SK-N-SH (cell line): ENCODE results near the gene PRDM8. TPM values are rescaled to one million over a fixed set of nuclear protein-coding genes. Genes with fewer than 3 reads are reported as not detected.

Source experiments
- CTCF ChIA-PET: fragments of 300-600, 350-600 bp; formaldehyde crosslinking; extraction: SDS; loops from one replicate; lab custom pipeline; 2021; lab: Yijun Ruan, JAX
- POLR2A ChIA-PET: fragments of 350-600 bp; sonication (Branson Sonifier 250); formaldehyde crosslinking; extraction: SDS; loops from one replicate; lab custom pipeline; 2020; ENCODE audit warnings: antibody characterized with exemption, inconsistent platforms; lab: Yijun Ruan, JAX
- DNase-seq: peaks from one replicate; pipeline ENCODE4 v3.0.0; 2012
- H2AFZ ChIP-seq: fragments of 200-600 bp; sonication (generic); 2 replicates; pipeline ENCODE4 v1.8.1; 2016; ENCODE audit warnings: antibody characterized with exemption, mild to moderate bottlenecking, low read depth
- H3F3A ChIP-seq: fragments of 200-600 bp; sonication (generic); replicated peaks from 2 replicates; pipeline ENCODE3; 2016; ENCODE audit warnings: antibody characterized with exemption, mild to moderate bottlenecking; ENCODE audit not compliant: insufficient read depth
- H3K27ac ChIP-seq, 2 experiments: fragments of 200-500 bp in 1 of 2; fragments of 200-600 bp in 1 of 2; sonication (Bioruptor generic) in 1 of 2; sonication (generic), shearing (Covaris generic) in 1 of 2; 2 replicates each; pipeline versions ENCODE4 v1.5.1 to v1.6.1; 2014 to 2016; ENCODE audit warnings: low read depth in 2 of 2, inconsistent platforms in 1 of 2, low read length in 1 of 2, mild to moderate bottlenecking in 1 of 2, mixed read lengths in 1 of 2
- H3K27me3 ChIP-seq: fragments of 200-600 bp; sonication (generic), shearing (Covaris generic); 2 replicates; pipeline ENCODE4 v1.6.1; 2016; ENCODE audit warnings: mixed run types; ENCODE audit not compliant: insufficient read depth
- H3K36me3 ChIP-seq, 2 experiments: fragments of 200-500 bp in 1 of 2; fragments of 200-600 bp in 1 of 2; sonication (Bioruptor generic) in 1 of 2; sonication (generic) in 1 of 2; replicated peaks in 1 of 2; 2 replicates each; pipeline versions ENCODE3 to v1.5.1; 2014 to 2016; ENCODE audit warnings: low read length in 1 of 2, mild to moderate bottlenecking in 1 of 2; ENCODE audit not compliant: insufficient read depth in 2 of 2, control insufficient read depth in 1 of 2
- H3K4me1 ChIP-seq, 2 experiments: fragments of 200-500 bp in 1 of 2; fragments of 200-600 bp in 1 of 2; sonication (Bioruptor generic) in 1 of 2; sonication (generic), shearing (Covaris generic) in 1 of 2; 2 replicates each; pipeline versions ENCODE4 v1.5.1 to v1.6.1; 2014 to 2016; ENCODE audit warnings: low read depth in 1 of 2, low read length in 1 of 2, mixed run types in 1 of 2; ENCODE audit not compliant: insufficient read depth in 2 of 2, control insufficient read depth in 1 of 2
- H3K4me2 ChIP-seq: fragments of 200-600 bp; sonication (generic), shearing (Covaris generic); 2 replicates; pipeline ENCODE4 v1.6.1; 2017; ENCODE audit warnings: mixed run types
- H3K4me3 ChIP-seq, 2 experiments: fragments of 200-500 bp in 1 of 2; fragments of 200-600 bp in 1 of 2; sonication (Bioruptor generic) in 1 of 2; sonication (generic), shearing (Covaris generic) in 1 of 2; 2 replicates each; pipeline versions ENCODE4 v1.5.1 to v1.8.1; 2014 to 2016; ENCODE audit warnings: low read depth in 2 of 2, inconsistent platforms in 1 of 2, low read length in 1 of 2, mild to moderate bottlenecking in 1 of 2, mixed read lengths in 1 of 2, moderate library complexity in 1 of 2
- H3K79me2 ChIP-seq: fragments of 200-600 bp; sonication (generic); 2 replicates; pipeline ENCODE4 v1.8.1; 2017; ENCODE audit warnings: mild to moderate bottlenecking; ENCODE audit not compliant: insufficient read depth
- H3K9ac ChIP-seq: fragments of 200-600 bp; sonication (generic); 2 replicates; pipeline ENCODE4 v1.6.1; 2017; ENCODE audit warnings: mixed run types
- H3K9me2 ChIP-seq: fragments of 200-600 bp; sonication (generic); 2 replicates; pipeline ENCODE4 v1.6.1; 2017; ENCODE audit warnings: mixed run types
- H3K9me3 ChIP-seq: fragments of 200-600 bp; sonication (generic); 2 replicates; pipeline ENCODE4 v1.6.1; 2017; ENCODE audit warnings: mixed run types, mild to moderate bottlenecking, moderate library complexity
- H4K20me1 ChIP-seq: fragments of 200-600 bp; sonication (generic); 2 replicates; pipeline ENCODE4 v1.6.1; 2017; ENCODE audit warnings: mild to moderate bottlenecking, mixed run types; ENCODE audit not compliant: insufficient read depth
- EP300 ChIP-seq, 2 experiments: IDR thresholded peaks; 2 replicates each; pipeline versions ENCODE4 v1.4.0 to v1.6.1; 2012; ENCODE audit warnings: borderline replicate concordance in 1 of 2, low read depth in 1 of 2, low read length in 1 of 2
- EZH2phosphoT487 ChIP-seq: fragments of 200-600 bp; sonication (generic); IDR thresholded peaks from 2 replicates; pipeline ENCODE4 v1.6.1; 2017; ENCODE audit warnings: low read depth, mixed run types, mild to moderate bottlenecking, antibody characterized with exemption, moderate library complexity, borderline replicate concordance
- FOSL2 ChIP-seq: IDR thresholded peaks from 2 replicates; pipeline ENCODE4 v1.4.0; 2012; ENCODE audit warnings: low read depth, mild to moderate bottlenecking, moderate library complexity, borderline replicate concordance
- FOXM1 ChIP-seq: IDR thresholded peaks from 2 replicates; pipeline ENCODE4 v1.4.0; 2012; ENCODE audit warnings: low read depth, mild to moderate bottlenecking
- JUND ChIP-seq: IDR thresholded peaks from 2 replicates; pipeline ENCODE4 v1.4.0; 2012
- MEF2A ChIP-seq: IDR thresholded peaks from 2 replicates; pipeline ENCODE4 v1.4.0; 2012; ENCODE audit warnings: low read depth, borderline replicate concordance
- NFIC ChIP-seq: IDR thresholded peaks from 2 replicates; pipeline ENCODE4 v1.4.0; 2012; ENCODE audit warnings: borderline replicate concordance
- RAD21 ChIP-seq: IDR thresholded peaks from 2 replicates; pipeline ENCODE4 v1.6.1; 2012; ENCODE audit warnings: mild to moderate bottlenecking, low read length
- SIN3A ChIP-seq: IDR thresholded peaks from 2 replicates; pipeline ENCODE4 v1.6.1; 2012; ENCODE audit warnings: low read depth, mild to moderate bottlenecking, low read length, moderate library complexity, borderline replicate concordance
- TCF12 ChIP-seq: IDR thresholded peaks from 2 replicates; pipeline ENCODE4 v1.4.0; 2012
- TEAD4 ChIP-seq: IDR thresholded peaks from 2 replicates; pipeline ENCODE4 v1.4.0; 2012; ENCODE audit warnings: mild to moderate bottlenecking, borderline replicate concordance; ENCODE audit not compliant: insufficient read depth
- WGBS: methylation state at CpG from one replicate; pipeline ENCODE4 v1.1.6; 2017; ENCODE audit warnings: low lambda C conversion rate; 5-methylcytosine and 5-hydroxymethylcytosine counted together
- polyA plus RNA-seq, 3 experiments: library from polyadenylated mRNA; depleted of rRNA; stranded (reverse); fragments of >200 nt; gene quantifications; 2 replicates each; pipeline ENCODE4 v1.2.3, GENCODE V29; 2012
- TF ChIP-seq, protein P1 (sequence below): IDR thresholded peaks from 2 replicates; pipeline ENCODE4 v1.4.0; 2012; ENCODE audit warnings: low read depth, borderline replicate concordance
- TF ChIP-seq, protein P2 (sequence below): IDR thresholded peaks from 2 replicates; pipeline ENCODE4; 2012
- TF ChIP-seq, protein P3 (sequence below): fragments of 200-600 bp; sonication (generic); IDR thresholded peaks from 2 replicates; pipeline ENCODE4 v1.6.1; 2017; ENCODE audit warnings: antibody characterized with exemption, mild to moderate bottlenecking, moderate library complexity
- TF ChIP-seq, protein P4 (sequence below): fragments of 150-350 bp; IDR thresholded peaks from 2 replicates; pipeline ENCODE4 v1.6.1; 2017; ENCODE audit warnings: antibody characterized with exemption, low read length, low read depth, borderline replicate concordance

Gene PRDM8
- polyA plus RNA-seq, 1 of the 3 experiments (the other 2 are of a cell fraction): 3.5 TPM

DNA sequence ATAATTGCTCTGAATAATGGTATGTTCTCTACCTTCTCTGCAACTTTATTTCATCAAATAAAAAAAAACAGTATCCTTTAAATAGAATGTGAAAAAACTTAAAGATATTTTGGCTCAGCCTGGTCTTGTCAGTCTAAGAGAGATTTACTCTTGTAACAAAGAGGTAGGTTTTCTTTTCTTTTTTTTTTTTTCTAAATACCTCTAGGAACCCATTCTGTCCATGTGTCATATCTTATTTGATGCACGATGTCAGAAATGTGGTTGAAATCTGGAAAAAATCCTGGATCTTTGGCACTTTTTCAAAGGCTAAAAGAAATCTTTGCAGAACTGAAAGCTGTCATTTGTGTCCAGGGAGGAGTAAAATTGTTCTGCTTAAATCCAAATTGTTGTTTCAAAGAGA is 51.8 kb downstream of the PRDM8 start:
- Histone ChIP-seq H3K9ac (peak overlapping the region; percentile 20; the same call in 1 of the 2 replicates), H3K27ac (peak overlapping the region; percentile 67 to 78; a peak in 3 of 4 replicates), H3K79me2 (no peaks in the 10 kb centered on the region), H3K9me2 (no peaks in the 10 kb centered on the region), H3F3A (peaks cover 17% of the 10 kb centered on the region), H3K9me3 (no peaks in the 10 kb centered on the region), H3K36me3 (no peaks in the 10 kb centered on the region), H3K27me3 (no peaks in the 10 kb centered on the region), H2AFZ (peak overlapping the region; percentile 21; the same call in 1 of the 2 replicates), H4K20me1 (no peaks in the 10 kb centered on the region), H3K4me3 (no peak overlapping the region; a peak in 1 of 4 replicates), H3K4me2 (peak overlapping the region; percentile 62; the same call in 1 of the 2 replicates), H3K4me1 (no peaks in the 10 kb centered on the region; a peak in 2 of 4 replicates)
- TF ChIP-seq FOSL2 (0 out of 2 replicates have a peak, but pooled peaks have one; percentile 10), RAD21 (no peak), EP300 (IDR thresholded peaks at IDR 0.05; ENCODE audit: borderline replicate concordance in 1 of 2, low read depth in 1 of 2, low read length in 1 of 2) (peak in 1 of 2 experiments; percentile 69; a peak in 1 of 4 replicates), EZH2phosphoT487 (no peak), TCF12 (peak; percentile 83), SIN3A (0 out of 2 replicates have a peak, but pooled peaks have one; percentile 40), TEAD4 (peak; percentile 67; the same call in 1 of the 2 replicates), JUND (peak; percentile 37; the same call in 1 of the 2 replicates), FOXM1 (no peak; the same call in 1 of the 2 replicates), NFIC (peak; percentile 67; the same call in 1 of the 2 replicates), MEF2A (peak; percentile 65)
- TF ChIP-seq, protein P1, sequence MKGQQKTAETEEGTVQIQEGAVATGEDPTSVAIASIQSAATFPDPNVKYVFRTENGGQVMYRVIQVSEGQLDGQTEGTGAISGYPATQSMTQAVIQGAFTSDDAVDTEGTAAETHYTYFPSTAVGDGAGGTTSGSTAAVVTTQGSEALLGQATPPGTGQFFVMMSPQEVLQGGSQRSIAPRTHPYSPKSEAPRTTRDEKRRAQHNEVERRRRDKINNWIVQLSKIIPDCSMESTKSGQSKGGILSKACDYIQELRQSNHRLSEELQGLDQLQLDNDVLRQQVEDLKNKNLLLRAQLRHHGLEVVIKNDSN: no peak
- TF ChIP-seq, protein P2, sequence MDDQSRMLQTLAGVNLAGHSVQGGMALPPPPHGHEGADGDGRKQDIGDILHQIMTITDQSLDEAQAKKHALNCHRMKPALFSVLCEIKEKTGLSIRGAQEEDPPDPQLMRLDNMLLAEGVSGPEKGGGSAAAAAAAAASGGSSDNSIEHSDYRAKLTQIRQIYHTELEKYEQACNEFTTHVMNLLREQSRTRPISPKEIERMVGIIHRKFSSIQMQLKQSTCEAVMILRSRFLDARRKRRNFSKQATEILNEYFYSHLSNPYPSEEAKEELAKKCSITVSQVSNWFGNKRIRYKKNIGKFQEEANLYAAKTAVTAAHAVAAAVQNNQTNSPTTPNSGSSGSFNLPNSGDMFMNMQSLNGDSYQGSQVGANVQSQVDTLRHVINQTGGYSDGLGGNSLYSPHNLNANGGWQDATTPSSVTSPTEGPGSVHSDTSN: peak; percentile 89
- TF ChIP-seq, protein P3, sequence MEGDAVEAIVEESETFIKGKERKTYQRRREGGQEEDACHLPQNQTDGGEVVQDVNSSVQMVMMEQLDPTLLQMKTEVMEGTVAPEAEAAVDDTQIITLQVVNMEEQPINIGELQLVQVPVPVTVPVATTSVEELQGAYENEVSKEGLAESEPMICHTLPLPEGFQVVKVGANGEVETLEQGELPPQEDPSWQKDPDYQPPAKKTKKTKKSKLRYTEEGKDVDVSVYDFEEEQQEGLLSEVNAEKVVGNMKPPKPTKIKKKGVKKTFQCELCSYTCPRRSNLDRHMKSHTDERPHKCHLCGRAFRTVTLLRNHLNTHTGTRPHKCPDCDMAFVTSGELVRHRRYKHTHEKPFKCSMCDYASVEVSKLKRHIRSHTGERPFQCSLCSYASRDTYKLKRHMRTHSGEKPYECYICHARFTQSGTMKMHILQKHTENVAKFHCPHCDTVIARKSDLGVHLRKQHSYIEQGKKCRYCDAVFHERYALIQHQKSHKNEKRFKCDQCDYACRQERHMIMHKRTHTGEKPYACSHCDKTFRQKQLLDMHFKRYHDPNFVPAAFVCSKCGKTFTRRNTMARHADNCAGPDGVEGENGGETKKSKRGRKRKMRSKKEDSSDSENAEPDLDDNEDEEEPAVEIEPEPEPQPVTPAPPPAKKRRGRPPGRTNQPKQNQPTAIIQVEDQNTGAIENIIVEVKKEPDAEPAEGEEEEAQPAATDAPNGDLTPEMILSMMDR: no peak
- TF ChIP-seq, protein P4, sequence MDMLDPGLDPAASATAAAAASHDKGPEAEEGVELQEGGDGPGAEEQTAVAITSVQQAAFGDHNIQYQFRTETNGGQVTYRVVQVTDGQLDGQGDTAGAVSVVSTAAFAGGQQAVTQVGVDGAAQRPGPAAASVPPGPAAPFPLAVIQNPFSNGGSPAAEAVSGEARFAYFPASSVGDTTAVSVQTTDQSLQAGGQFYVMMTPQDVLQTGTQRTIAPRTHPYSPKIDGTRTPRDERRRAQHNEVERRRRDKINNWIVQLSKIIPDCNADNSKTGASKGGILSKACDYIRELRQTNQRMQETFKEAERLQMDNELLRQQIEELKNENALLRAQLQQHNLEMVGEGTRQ: no peak
- CTCF ChIA-PET: no interaction called here
- WGBS: 4% methylated on average over 1 of the region's 1 CpG
- DNase-seq: no peak
- POLR2A ChIA-PET: no interaction called here
